HCT116 (cell line): ENCODE data around the gene CADM3. TPM values are rescaled to one million over a fixed set of nuclear protein-coding genes. Genes with fewer than 3 reads are reported as not detected.

Source experiments
- ATAC-seq: fragments of 200-7000 bp; cut with Tn5 transposase; 2 replicates; pipeline ENCODE4 v1.9.1; 2020; ENCODE audit warnings: mild to moderate bottlenecking, moderate library complexity
- BruUV-seq: library from RNA; stranded (reverse); fragments of 400-500 nt; replicated peaks from 2 replicates; lab custom pipeline; 2021; lab: Mats Ljungman, UMichigan
- CTCF ChIA-PET: fragments of 300-600 bp; sonication (Branson Sonifier 250); formaldehyde crosslinking; loops from one replicate; lab custom pipeline; 2021; ENCODE audit warnings: antibody characterized with exemption; lab: Charles Lee
- POLR2A ChIA-PET: fragments of 300-600, 350-600 bp; sonication (Branson Sonifier 250); formaldehyde crosslinking; loops from one replicate; lab custom pipeline; 2021; ENCODE audit warnings: antibody characterized with exemption; lab: Charles Lee
- RAD21 ChIA-PET, 2 experiments: fragments of 300-600 bp; sonication (Branson Sonifier 250); formaldehyde crosslinking; loops; one replicate each; lab custom pipeline; 2023; ENCODE audit warnings: low total read pairs in 2 of 2; ENCODE audit not compliant: uncharacterized antibody in 2 of 2, unreplicated experiment in 2 of 2, low non-redundant PET in 1 of 2; lab: Charles Lee
- DNase-seq: peaks from one replicate; pipeline ENCODE4 v3.0.0-alpha.2; 2010; ENCODE audit warnings: low read depth, low spot score
- H2AFZ ChIP-seq: fragments of 200-600 bp; shearing (Covaris generic), sonication (generic); 2 replicates; pipeline ENCODE4 v1.6.1; 2017; ENCODE audit warnings: low read depth, mixed run types, mixed read lengths, antibody characterized with exemption, low read length; ENCODE audit not compliant: poor library complexity, severe bottlenecking
- H3K27ac ChIP-seq: 2 replicates; pipeline ENCODE4 v1.5.1; 2012; ENCODE audit warnings: low read depth, low read length
- H3K27me3 ChIP-seq: fragments of 200-600 bp; sonication (generic); 2 replicates; pipeline ENCODE4 v1.6.1; 2016; ENCODE audit warnings: mixed run types, low read length, mixed read lengths; ENCODE audit not compliant: insufficient read depth
- H3K36me3 ChIP-seq, 2 experiments: fragments of 200-500 bp in 1 of 2; fragments of 200-600 bp in 1 of 2; sonication (Bioruptor generic) in 1 of 2; sonication (generic) in 1 of 2; 2 replicates each; pipeline versions ENCODE4 v1.5.1 to v1.6.1; 2014 to 2016; ENCODE audit warnings: low read length in 2 of 2, inconsistent platforms in 1 of 2, mixed read lengths in 1 of 2, mixed run types in 1 of 2; ENCODE audit not compliant: insufficient read depth in 2 of 2, control insufficient read depth in 1 of 2
- H3K4me1 ChIP-seq, 2 experiments: fragments of 200-600 bp in 1 of 2; sonication (generic) in 1 of 2; 2 replicates each; pipeline versions ENCODE4 v1.5.1 to v1.6.1; 2012 to 2017; ENCODE audit warnings: low read length in 2 of 2, inconsistent platforms in 1 of 2, mild to moderate bottlenecking in 1 of 2, mixed read lengths in 1 of 2, mixed run types in 1 of 2, moderate library complexity in 1 of 2; ENCODE audit not compliant: insufficient read depth in 2 of 2, control insufficient read depth in 1 of 2
- H3K4me2 ChIP-seq: fragments of 200-600 bp; sonication (generic); 2 replicates; pipeline ENCODE4 v1.6.1; 2017; ENCODE audit warnings: mixed run types, low read length, mixed read lengths
- H3K4me3 ChIP-seq, 2 experiments: fragments of 200-600 bp in 1 of 2; sonication (generic) in 1 of 2; replicated peaks in 1 of 2; 2 replicates each; pipeline ENCODE4 v1.5.1; 2011 to 2016; ENCODE audit warnings: low read length in 2 of 2, control low read depth in 1 of 2, low read depth in 1 of 2, mild to moderate bottlenecking in 1 of 2, mixed read lengths in 1 of 2, mixed run types in 1 of 2
- H3K79me2 ChIP-seq: fragments of 200-600 bp; sonication (generic); 2 replicates; pipeline ENCODE4 v1.6.1; 2017; ENCODE audit warnings: mild to moderate bottlenecking, mixed run types, low read length, moderate library complexity, mixed read lengths; ENCODE audit not compliant: insufficient read depth
- H3K9ac ChIP-seq: fragments of 200-600 bp; sonication (generic); 2 replicates; pipeline ENCODE4 v1.6.1; 2016; ENCODE audit warnings: low read length, mixed read lengths
- H3K9me2 ChIP-seq: fragments of 200-600 bp; sonication (generic), shearing (Covaris generic); 2 replicates; pipeline ENCODE4 v1.6.1; 2017; ENCODE audit warnings: mixed run types, mild to moderate bottlenecking, moderate library complexity; ENCODE audit not compliant: insufficient read depth
- H3K9me3 ChIP-seq, 2 experiments: fragments of 200-500 bp in 1 of 2; fragments of 200-600 bp in 1 of 2; sonication (Bioruptor generic) in 1 of 2; sonication (generic) in 1 of 2; 2 replicates each; pipeline ENCODE4 v1.6.1; 2014 to 2017; ENCODE audit warnings: low read length in 2 of 2, mixed read lengths in 2 of 2, inconsistent platforms in 1 of 2, low read depth in 1 of 2, mild to moderate bottlenecking in 1 of 2, mixed run types in 1 of 2, moderate library complexity in 1 of 2; ENCODE audit not compliant: control insufficient read depth in 1 of 2, insufficient read depth in 1 of 2
- H4K20me1 ChIP-seq: fragments of 200-600 bp; sonication (generic), shearing (Covaris generic); 2 replicates; pipeline ENCODE4 v1.6.1; 2017; ENCODE audit warnings: mixed run types, mild to moderate bottlenecking, moderate library complexity; ENCODE audit not compliant: insufficient read depth
- ATF3 ChIP-seq: IDR thresholded peaks from 2 replicates; pipeline ENCODE4 v1.6.1; 2012
- CBX3 ChIP-seq: IDR thresholded peaks from 2 replicates; pipeline ENCODE4 v1.6.1; 2012; ENCODE audit warnings: low read depth
- CEBPB ChIP-seq: IDR thresholded peaks from 2 replicates; pipeline ENCODE4 v1.6.1; 2012; ENCODE audit warnings: low read depth
- CTCF ChIP-seq, 3 experiments: fragments of 200-600 bp in 1 of 3; sonication (generic) in 1 of 3; IDR thresholded peaks in 2 of 3; conservative IDR thresholded peaks in 1 of 3; 2 replicates each; pipeline ENCODE4 v1.5.1; 2012 to 2017; ENCODE audit warnings: low read depth in 2 of 3, low read length in 2 of 3, antibody characterized with exemption in 1 of 3, borderline replicate concordance in 1 of 3, control low read depth in 1 of 3, mild to moderate bottlenecking in 1 of 3, mixed read lengths in 1 of 3, mixed run types in 1 of 3, moderate library complexity in 1 of 3; ENCODE audit not compliant: insufficient read depth in 1 of 3
- EGR1 ChIP-seq: IDR thresholded peaks from 2 replicates; pipeline ENCODE4 v1.6.1; 2012; ENCODE audit warnings: low read depth
- ELF1 ChIP-seq: IDR thresholded peaks from 2 replicates; pipeline ENCODE4 v1.6.1; 2012; ENCODE audit warnings: low read depth, borderline replicate concordance
- EZH2 ChIP-seq: fragments of 200-600 bp; sonication (generic); IDR thresholded peaks from 2 replicates; pipeline ENCODE4 v1.6.1; 2017; ENCODE audit warnings: antibody characterized with exemption, mixed run types
- EZH2phosphoT487 ChIP-seq: fragments of 200-600 bp; IDR thresholded peaks from 2 replicates; pipeline ENCODE4 v1.6.1; 2018; ENCODE audit warnings: antibody characterized with exemption, borderline replicate concordance
- FOSL1 ChIP-seq: IDR thresholded peaks from 2 replicates; pipeline ENCODE4 v1.6.1; 2012; ENCODE audit warnings: low read depth
- RAD21 ChIP-seq: IDR thresholded peaks from 2 replicates; pipeline ENCODE4 v1.6.1; 2012; ENCODE audit warnings: low read depth, mild to moderate bottlenecking
- REST ChIP-seq: IDR thresholded peaks from 2 replicates; pipeline ENCODE4 v1.6.1; 2012; ENCODE audit warnings: low read depth
- SIN3A ChIP-seq: IDR thresholded peaks from 2 replicates; pipeline ENCODE4 v1.6.1; 2012; ENCODE audit warnings: low read depth
- SP1 ChIP-seq: IDR thresholded peaks from 2 replicates; pipeline ENCODE4 v1.6.1; 2012; ENCODE audit warnings: low read depth
- SRF ChIP-seq: IDR thresholded peaks from 2 replicates; pipeline ENCODE4 v1.6.1; 2012; ENCODE audit warnings: low read depth
- TCF7L2 ChIP-seq: IDR thresholded peaks from 2 replicates; pipeline ENCODE4 v1.7.0; 2011; ENCODE audit warnings: borderline replicate concordance, inconsistent platforms; ENCODE audit not compliant: insufficient read depth, insufficient read length; ENCODE audit errors: extremely low read depth
- YY1 ChIP-seq: IDR thresholded peaks from 2 replicates; pipeline ENCODE4 v1.6.1; 2011; ENCODE audit warnings: low read length, low read depth, moderate library complexity, mild to moderate bottlenecking; ENCODE audit not compliant: insufficient replicate concordance; ENCODE audit errors: extremely low read depth
- ZFX ChIP-seq: fragments of 450-650 bp; IDR thresholded peaks from 2 replicates; pipeline ENCODE4 v1.6.1; 2017
- ZNF274 ChIP-seq: fragments of 200-500 bp; sonication (Bioruptor generic); IDR thresholded peaks from 2 replicates; pipeline ENCODE4 v1.6.1; 2014; ENCODE audit warnings: mild to moderate bottlenecking, low read depth, low read length, inconsistent platforms
- intact Hi-C: fragments of 100-400 bp; cut with micrococcal nuclease; formaldehyde crosslinking; loops from 2 replicates; pipeline ENCODE4 v1.10.0; 2022
- total RNA-seq: library from RNA; stranded (reverse); gene quantifications from one replicate; pipeline ENCODE4 v1.2.1, GENCODE V29; 2021; ENCODE audit not compliant: unreplicated experiment

CADM3 gene
- total RNA-seq, 1 experiment from 2014 or later, result not detected

GRCh38 chr1:159203610-159204009, 32.2 kb downstream of the CADM3 start:
- Histone ChIP-seq H3K27ac (no peak overlapping the region), H3K4me2 (no peak overlapping the region), H4K20me1 (no peaks in the 10 kb centered on the region), H3K36me3 (no peaks in the 10 kb centered on the region), H3K9me3 (no peaks in the 10 kb centered on the region), H3K27me3 (peaks cover 36% of the 10 kb centered on the region), H3K4me1 (no peaks in the 10 kb centered on the region), H2AFZ (no peak overlapping the region), H3K79me2 (no peaks in the 10 kb centered on the region), H3K9ac (no peak overlapping the region), H3K4me3 (no peak overlapping the region), H3K9me2 (no peaks in the 10 kb centered on the region)
- intact Hi-C loops, result no loop called here
- ChIA-PET POLR2A (no interaction called here), CTCF (interaction anchor here (1.8 to 2.2 kb wide), 2 partner anchors 8 to 11 kb away, joined by 5 to 7 read pairs; no protein-coding TSS in a partner anchor), RAD21 (no interaction called here)
- DNase-seq (no peak), ATAC-seq (no peak)
- TF ChIP-seq EZH2 (no peak), ELF1 (no peak), EGR1 (no peak), SRF (no peak), YY1 (no peak), CBX3 (no peak), SP1 (no peak), RAD21 (no peak), SIN3A (no peak), ZNF274 (no peak), ATF3 (no peak), EZH2phosphoT487 (no peak), TCF7L2 (no peak), FOSL1 (no peak), ZFX (no peak), CTCF (IDR thresholded peaks at IDR 0.05 in 2 of 3, conservative IDR thresholded peaks at IDR 0.05 in 1 of 3; ENCODE audit: borderline replicate concordance in 1 of 3, insufficient read depth in 1 of 3, low read depth in 2 of 3, low read length in 2 of 3) (no peak), CEBPB (no peak), REST (no peak)
- no TSS peak for BruUV-seq
